Karpas-422 (cell line): Measurements from ENCODE around the gene GMNN. TPM values are rescaled to one million over a fixed set of nuclear protein-coding genes. Genes with fewer than 3 reads are reported as not detected.
"Not testable (repeated sequence)": the region's sequence is repeated elsewhere in the genome, so short reads cannot be mapped to it uniquely, and the experiment has no call there.

Experiments
- DNase-seq: peaks from one replicate; pipeline ENCODE4 v3.0.0-alpha.2; 2015
- H2AFZ ChIP-seq: fragments of 200-600 bp; sonication (generic); 2 replicates; pipeline ENCODE4 v1.6.1; 2014; ENCODE audit warnings: antibody characterized with exemption, low read length, mixed read lengths
- H3K27ac ChIP-seq: fragments of 200-600 bp; sonication (generic); 2 replicates; pipeline ENCODE4 v1.5.1; 2014; ENCODE audit warnings: mild to moderate bottlenecking, low read length, moderate library complexity
- H3K27me3 ChIP-seq: fragments of 200-600 bp; sonication (generic); 2 replicates; pipeline ENCODE4 v1.6.1; 2014; ENCODE audit warnings: low read length, mixed read lengths
- H3K36me3 ChIP-seq: fragments of 200-600 bp; sonication (generic); 2 replicates; pipeline ENCODE4 v1.6.1; 2014; ENCODE audit warnings: low read length, mixed read lengths; ENCODE audit not compliant: insufficient read depth
- H3K4me1 ChIP-seq: fragments of 200-600 bp; sonication (generic); 2 replicates; pipeline ENCODE4 v1.6.1; 2014; ENCODE audit warnings: mild to moderate bottlenecking, low read length, mixed read lengths
- H3K4me2 ChIP-seq: fragments of 200-600 bp; sonication (generic); 2 replicates; pipeline ENCODE4 v1.6.1; 2014; ENCODE audit warnings: low read length, low read depth, mild to moderate bottlenecking; ENCODE audit not compliant: poor library complexity, severe bottlenecking
- H3K4me3 ChIP-seq: fragments of 200-600 bp; sonication (generic); 2 replicates; pipeline ENCODE4 v1.5.1; 2014; ENCODE audit warnings: mild to moderate bottlenecking, antibody characterized with exemption, low read length, mixed read lengths
- H3K79me2 ChIP-seq: fragments of 200-600 bp; sonication (generic); 2 replicates; pipeline ENCODE4 v1.6.1; 2014; ENCODE audit warnings: mild to moderate bottlenecking, low read length, mixed read lengths
- H3K9ac ChIP-seq: fragments of 200-600 bp; sonication (generic); 2 replicates; pipeline ENCODE4 v1.6.0; 2014; ENCODE audit warnings: low read length
- H3K9me2 ChIP-seq: fragments of 200-600 bp; sonication (generic), shearing (Covaris generic); replicated peaks from 2 replicates; pipeline ENCODE4 v1.6.0; 2014; ENCODE audit warnings: mild to moderate bottlenecking, low read length, moderate library complexity; ENCODE audit not compliant: insufficient read depth
- H3K9me3 ChIP-seq: fragments of 300-700, 200-600 bp; sonication (generic); 2 replicates; pipeline ENCODE4 v1.6.1; 2014; ENCODE audit warnings: low read length, mixed read lengths
- H4K20me1 ChIP-seq: fragments of 200-600 bp; sonication (generic); 2 replicates; pipeline ENCODE4 v1.6.1; 2014; ENCODE audit warnings: mild to moderate bottlenecking, antibody characterized with exemption, low read length, low read depth; ENCODE audit not compliant: insufficient read depth
- total RNA-seq: library from RNA; depleted of rRNA; stranded (reverse); fragments of >200 nt; shearing (Covaris generic); gene quantifications from 2 replicates; pipeline ENCODE4 v1.2.3, GENCODE V29; 2014; ENCODE audit warnings: low replicate concordance

Gene GMNN
- total RNA-seq, 1 experiment from 2014 or later, result 29.6 TPM

DNA sequence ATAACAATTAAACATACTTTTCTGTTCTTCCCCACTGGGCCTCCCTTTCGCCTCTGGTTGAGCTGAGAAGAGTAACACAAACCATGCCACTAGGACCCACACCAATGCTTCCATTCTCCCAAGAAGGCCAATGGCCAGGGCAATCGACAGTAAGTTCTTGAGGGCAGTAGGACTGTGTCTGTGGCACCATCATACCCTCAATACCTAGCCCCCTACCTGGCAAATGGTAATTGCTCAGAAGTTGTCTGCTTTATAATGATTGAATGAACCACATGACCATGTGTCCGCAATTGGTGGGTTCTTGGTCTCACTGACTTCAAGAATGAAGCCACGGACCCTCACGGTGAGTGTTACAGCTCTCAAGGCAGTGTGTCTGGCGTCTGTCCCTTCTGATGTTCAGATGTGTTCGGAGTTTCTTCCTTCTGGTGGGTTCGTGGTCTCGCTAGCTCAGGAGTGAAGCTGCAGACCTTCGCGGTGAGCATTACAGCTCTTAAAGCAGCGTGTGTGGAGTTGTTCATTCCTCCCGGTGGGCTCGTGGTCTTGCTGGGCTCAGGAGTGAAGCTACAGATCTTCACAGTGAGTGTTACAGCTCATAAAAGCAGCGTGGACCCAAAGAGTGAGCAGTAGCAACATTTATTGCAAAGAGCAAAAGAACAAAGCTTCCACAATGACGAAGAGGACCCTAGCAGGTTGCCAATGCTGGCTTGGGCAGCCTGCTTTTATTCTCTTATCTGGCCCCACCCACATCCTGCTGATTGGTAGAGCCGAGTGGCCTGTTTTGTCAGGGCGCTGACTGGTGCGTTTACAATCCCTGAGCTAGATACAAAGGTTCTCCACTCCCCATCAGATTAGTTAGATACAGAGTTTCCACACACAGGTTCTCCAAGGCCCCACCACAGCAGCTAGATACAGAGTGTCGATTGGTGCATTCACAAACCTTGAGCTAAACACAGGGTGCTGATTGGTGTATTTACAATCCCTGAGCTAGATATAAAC, 9.6 kb upstream of the GMNN start:
- not testable (repeated sequence) for H3K4me2 ChIP-seq, H3K27me3 ChIP-seq, H4K20me1 ChIP-seq, H2AFZ ChIP-seq, H3K36me3 ChIP-seq, H3K79me2 ChIP-seq, H3K9me2 ChIP-seq, H3K4me1 ChIP-seq, H3K27ac ChIP-seq, H3K4me3 ChIP-seq, DNase-seq, H3K9ac ChIP-seq, H3K9me3 ChIP-seq

GRCh38 chr6:24765968-24766367, 8.8 kb upstream of the GMNN start:
- not testable (repeated sequence) for H3K9me2 ChIP-seq, H3K36me3 ChIP-seq, H3K9ac ChIP-seq, H4K20me1 ChIP-seq, DNase-seq, H3K9me3 ChIP-seq, H3K27ac ChIP-seq, H3K27me3 ChIP-seq, H3K4me3 ChIP-seq, H2AFZ ChIP-seq, H3K4me1 ChIP-seq, H3K4me2 ChIP-seq, H3K79me2 ChIP-seq

DNA sequence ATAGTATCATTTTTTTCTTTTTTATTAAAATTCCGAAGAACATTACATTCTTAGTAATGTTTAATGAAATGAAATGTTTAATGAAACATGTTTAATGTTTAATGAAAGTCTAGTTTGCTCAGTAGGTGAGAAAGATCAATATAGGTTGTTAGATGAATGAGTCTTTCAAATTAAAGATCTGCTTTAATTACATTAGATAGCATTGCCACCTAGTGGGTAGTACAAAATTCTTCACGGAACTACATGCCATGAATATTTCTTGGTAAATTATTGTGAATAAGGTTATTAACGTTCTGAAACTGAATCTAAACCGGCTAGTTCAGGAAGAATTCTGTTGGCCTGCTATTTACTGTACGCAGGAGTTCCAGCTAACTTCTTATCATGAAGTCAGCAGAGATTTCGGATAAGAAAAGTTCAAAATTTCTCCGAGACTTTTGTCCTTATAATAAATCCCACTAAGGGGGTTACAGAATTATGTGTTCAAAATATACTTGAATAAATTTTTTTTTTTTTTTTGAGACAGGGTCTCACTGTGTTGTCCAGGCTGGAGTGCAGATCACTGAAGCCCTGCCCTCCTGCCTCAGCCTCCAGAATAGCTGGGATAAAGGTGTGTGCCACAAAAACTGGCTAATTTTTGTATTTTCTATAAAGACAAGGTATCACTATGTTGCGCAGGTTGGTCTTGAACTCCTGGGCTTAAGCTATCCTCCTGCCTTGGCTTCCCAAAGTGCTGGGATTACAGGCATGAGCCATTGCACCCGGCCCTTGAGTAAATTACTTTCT, 7.9 kb upstream of the GMNN start:
- H2AFZ ChIP-seq, result no peak overlapping the region
- no peak overlapping the region for H3K4me3 ChIP-seq
- H3K4me2 ChIP-seq, result peak overlapping the region; percentile 39

GRCh38 chr6:24768361-24768760, 6.4 kb upstream of the GMNN start:
- Histone ChIP-seq H3K9me3 (no peaks in the 10 kb centered on the region), H3K4me2 (no peak overlapping the region), H3K4me3 (no peak overlapping the region), H3K9me2 (no peaks in the 10 kb centered on the region), H3K27ac (no peak overlapping the region), H4K20me1 (no peaks in the 10 kb centered on the region), H3K79me2 (no peaks in the 10 kb centered on the region), H2AFZ (no peak overlapping the region), H3K27me3 (no peaks in the 10 kb centered on the region), H3K36me3 (no peaks in the 10 kb centered on the region), H3K9ac (no peak overlapping the region), H3K4me1 (peaks cover 2% of the 10 kb centered on the region; the same call in 1 of the 2 replicates)
- no peak for DNase-seq

More for the DNA sequence above, 7.9 kb upstream of the GMNN start:
- Histone ChIP-seq H4K20me1 (no peaks in the 10 kb centered on the region), H3K9ac (no peak overlapping the region), H3K27ac (no peak overlapping the region), H3K4me1 (peaks cover 2% of the 10 kb centered on the region), H3K27me3 (no peaks in the 10 kb centered on the region), H3K9me3 (no peaks in the 10 kb centered on the region), H3K9me2 (no peaks in the 10 kb centered on the region), H3K36me3 (no peaks in the 10 kb centered on the region), H3K79me2 (no peaks in the 10 kb centered on the region)
- DNase-seq, result peak; percentile 81

DNA sequence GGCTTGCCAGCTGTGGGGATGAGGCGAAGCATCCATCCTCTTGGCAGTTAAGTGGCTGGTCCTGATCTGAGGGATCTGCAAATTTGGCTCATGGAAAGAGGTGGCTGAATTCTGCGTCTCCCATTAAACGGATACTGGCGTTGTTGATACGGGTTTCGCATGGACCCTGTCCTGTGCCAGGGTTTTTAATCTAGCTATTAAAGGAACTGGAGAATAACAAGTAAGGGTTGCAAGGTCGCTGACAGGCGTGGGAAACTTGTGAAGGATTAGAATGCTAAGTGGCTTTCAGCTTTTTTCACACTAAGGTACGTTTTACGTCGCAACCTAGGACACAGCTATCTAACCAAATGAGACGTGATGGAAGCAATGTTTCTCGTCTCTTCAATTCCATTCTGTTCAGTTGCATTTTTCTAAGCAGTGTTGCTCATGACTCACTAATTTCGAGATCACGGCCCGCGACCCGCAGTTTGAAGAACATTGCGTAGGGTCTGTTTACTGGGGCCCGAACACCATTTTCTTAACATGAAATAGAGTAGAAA, 852 bp downstream of the GMNN start:
- H4K20me1 ChIP-seq, result peaks cover 9% of the 10 kb centered on the region; the same call in 1 of the 2 replicates
- H3K4me2 ChIP-seq, result peak overlapping the region; percentile 83
- peaks cover 37% of the 10 kb centered on the region for H3K4me1 ChIP-seq
- DNase-seq, result peak; percentile 66
- H3K79me2 ChIP-seq, result peaks cover 57% of the 10 kb centered on the region
- H3K9me2 ChIP-seq, result no peaks in the 10 kb centered on the region
- no peaks in the 10 kb centered on the region for H3K27me3 ChIP-seq
- H3K36me3 ChIP-seq, result peaks cover 33% of the 10 kb centered on the region
- peak overlapping the region; percentile 92 for H3K27ac ChIP-seq
- no peak overlapping the region for H2AFZ ChIP-seq
- no peaks in the 10 kb centered on the region for H3K9me3 ChIP-seq
- peak overlapping the region; percentile 99 for H3K9ac ChIP-seq
- peak overlapping the region; percentile 94 for H3K4me3 ChIP-seq

DNA sequence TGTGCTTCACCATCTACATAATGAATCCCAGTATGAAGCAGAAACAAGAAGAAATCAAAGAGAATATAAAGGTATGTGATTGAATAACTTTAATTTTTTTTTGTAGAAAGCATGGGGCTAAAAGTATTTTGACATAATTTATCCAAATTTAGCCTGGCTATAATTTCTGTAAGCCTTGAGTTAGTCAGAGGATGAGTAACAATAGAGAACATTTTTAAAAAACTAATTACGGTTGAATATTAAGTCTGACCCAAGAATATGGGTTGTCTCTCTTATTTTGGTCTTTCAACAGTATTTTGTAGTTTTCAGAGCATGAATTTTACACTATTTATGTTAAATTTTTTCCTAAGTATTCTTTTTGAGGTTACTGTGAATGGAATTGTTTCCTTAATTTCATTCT, 2.5 kb downstream of the GMNN start:
- H3K79me2 ChIP-seq, result peaks cover 70% of the 10 kb centered on the region
- H3K9ac ChIP-seq, result peak overlapping the region; percentile 99
- H2AFZ ChIP-seq, result no peak overlapping the region
- H3K9me2 ChIP-seq, result no peaks in the 10 kb centered on the region
- H3K36me3 ChIP-seq, result peaks cover 45% of the 10 kb centered on the region
- H3K27me3 ChIP-seq, result no peaks in the 10 kb centered on the region
- peaks cover 9% of the 10 kb centered on the region; the same call in 1 of the 2 replicates for H4K20me1 ChIP-seq
- H3K27ac ChIP-seq, result no peak overlapping the region; the same call in 1 of the 2 replicates
- peak overlapping the region; percentile 94 for H3K4me3 ChIP-seq
- H3K9me3 ChIP-seq, result no peaks in the 10 kb centered on the region
- peak overlapping the region; percentile 83 for H3K4me2 ChIP-seq
- no peak for DNase-seq
- H3K4me1 ChIP-seq, result peaks cover 37% of the 10 kb centered on the region

DNA sequence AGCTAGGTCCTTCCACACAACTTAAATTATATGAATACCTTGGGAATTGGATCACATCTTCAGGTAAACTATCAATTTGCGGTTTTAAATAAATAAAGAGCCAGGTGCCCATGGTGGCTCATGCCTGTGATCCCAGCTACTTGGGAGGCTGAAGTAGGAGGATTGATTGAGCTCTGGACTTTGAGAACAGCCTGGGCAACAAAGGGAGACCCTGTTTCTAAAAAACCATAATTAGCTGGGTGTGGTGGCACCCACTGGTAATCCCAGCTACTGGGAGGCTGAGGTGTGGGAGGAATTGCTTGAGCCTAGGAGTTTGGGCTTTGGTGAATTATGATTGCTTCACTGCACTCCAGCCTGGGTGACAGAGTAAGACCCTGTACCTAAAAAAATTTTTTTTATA, 3.4 kb downstream of the GMNN start:
- peaks cover 9% of the 10 kb centered on the region; the same call in 1 of the 2 replicates for H4K20me1 ChIP-seq
- peaks cover 70% of the 10 kb centered on the region for H3K79me2 ChIP-seq
- peaks cover 37% of the 10 kb centered on the region for H3K4me1 ChIP-seq
- peaks cover 53% of the 10 kb centered on the region for H3K36me3 ChIP-seq
- H3K27me3 ChIP-seq, result no peaks in the 10 kb centered on the region
- H3K9ac ChIP-seq, result 0 out of 2 replicates have a peak overlapping the region, but pooled peaks have one; percentile 99
- no peak for DNase-seq
- H2AFZ ChIP-seq, result no peak overlapping the region
- no peaks in the 10 kb centered on the region for H3K9me3 ChIP-seq
- peak overlapping the region; percentile 94 for H3K4me3 ChIP-seq
- H3K27ac ChIP-seq, result 0 out of 2 replicates have a peak overlapping the region, but pooled peaks have one; percentile 9
- peak overlapping the region; percentile 83 for H3K4me2 ChIP-seq
- no peaks in the 10 kb centered on the region for H3K9me2 ChIP-seq
